Uterus (tissue), 4 donors: Measurements from ENCODE around the gene GLB1L2. TPM values are rescaled to one million over a fixed set of nuclear protein-coding genes. Genes with fewer than 3 reads are reported as not detected.

Experiments used
- DNase-seq, 2 donors: peaks; one replicate each; pipeline ENCODE4 v3.0.0-alpha.2; 2019 to 2020
- H3K27ac ChIP-seq, 2 donors: fragments of 200-600 bp; sonication (generic); 1 replicate in 1 of 2; 2 replicates in 1 of 2; pipeline ENCODE4 v1.5.1; 2016 to 2018
- H3K27me3 ChIP-seq, 2 donors: fragments of 200-600 bp; sonication (generic); one replicate each; pipeline ENCODE4 v1.5.1; 2018 to 2019; ENCODE audit warnings: control low read depth in 1 of 2
- H3K36me3 ChIP-seq, 2 donors: fragments of 200-600 bp; sonication (generic); one replicate each; pipeline ENCODE4 v1.5.1; 2019; ENCODE audit warnings: control low read depth in 1 of 2
- H3K4me1 ChIP-seq, 2 donors: fragments of 200-600 bp; sonication (generic); one replicate each; pipeline ENCODE4 v1.5.1; 2018 to 2019; ENCODE audit warnings: control low read depth in 1 of 2
- H3K4me3 ChIP-seq, 2 donors: fragments of 200-600 bp; sonication (generic); 1 replicate in 1 of 2; 2 replicates in 1 of 2; pipeline ENCODE4 v1.5.1; 2018 to 2019; ENCODE audit warnings: mild to moderate bottlenecking in 1 of 2
- H3K9me3 ChIP-seq, 2 donors: fragments of 200-600 bp; sonication (generic); one replicate each; pipeline ENCODE4 v1.5.1; 2019; ENCODE audit warnings: control low read depth in 1 of 2
- POLR2A ChIP-seq, 2 donors: fragments of 450-650 bp; IDR thresholded peaks; one replicate each; pipeline ENCODE4 v1.6.1; 2016; ENCODE audit warnings: antibody characterized with exemption in 2 of 2, mild to moderate bottlenecking in 1 of 2, moderate library complexity in 1 of 2
- intact Hi-C: fragments of 100-400 bp; cut with DNase I; formaldehyde crosslinking; loops from one replicate; pipeline ENCODE4 v1.15.1; 2023; ENCODE audit warnings: low total_unique reads
- total RNA-seq, 4 donors: library from RNA; depleted of rRNA in 3 of 4; stranded (reverse); fragments of >200 nt in 3 of 4; gene quantifications; one replicate each; pipeline versions ENCODE4 v1.1.0 to v1.2.4, GENCODE V29; 2014 to 2023
- TF ChIP-seq, protein P1 (sequence below), 4 experiments: fragments of 200-600 bp in 2 of 4; fragments of 450-650 bp in 2 of 4; sonication (generic) in 2 of 4; IDR thresholded peaks; one replicate each; pipeline ENCODE4 v1.5.1; 2016 to 2019; ENCODE audit warnings: antibody characterized with exemption in 4 of 4, mild to moderate bottlenecking in 2 of 4, moderate library complexity in 1 of 4
- donor health status: DM: yes; HTN: yes; CAD: no.

Gene GLB1L2
- total RNA-seq, 4 donors from 2014 or later: 5.0 to 28.2 (median 16.7) TPM

GRCh38 chr11:134333946-134334345 is 2.2 kb downstream of the GLB1L2 start:
- Histone ChIP-seq H3K4me3 (no peak overlapping the region), H3K36me3 (no peaks in the 10 kb centered on the region)

DNA sequence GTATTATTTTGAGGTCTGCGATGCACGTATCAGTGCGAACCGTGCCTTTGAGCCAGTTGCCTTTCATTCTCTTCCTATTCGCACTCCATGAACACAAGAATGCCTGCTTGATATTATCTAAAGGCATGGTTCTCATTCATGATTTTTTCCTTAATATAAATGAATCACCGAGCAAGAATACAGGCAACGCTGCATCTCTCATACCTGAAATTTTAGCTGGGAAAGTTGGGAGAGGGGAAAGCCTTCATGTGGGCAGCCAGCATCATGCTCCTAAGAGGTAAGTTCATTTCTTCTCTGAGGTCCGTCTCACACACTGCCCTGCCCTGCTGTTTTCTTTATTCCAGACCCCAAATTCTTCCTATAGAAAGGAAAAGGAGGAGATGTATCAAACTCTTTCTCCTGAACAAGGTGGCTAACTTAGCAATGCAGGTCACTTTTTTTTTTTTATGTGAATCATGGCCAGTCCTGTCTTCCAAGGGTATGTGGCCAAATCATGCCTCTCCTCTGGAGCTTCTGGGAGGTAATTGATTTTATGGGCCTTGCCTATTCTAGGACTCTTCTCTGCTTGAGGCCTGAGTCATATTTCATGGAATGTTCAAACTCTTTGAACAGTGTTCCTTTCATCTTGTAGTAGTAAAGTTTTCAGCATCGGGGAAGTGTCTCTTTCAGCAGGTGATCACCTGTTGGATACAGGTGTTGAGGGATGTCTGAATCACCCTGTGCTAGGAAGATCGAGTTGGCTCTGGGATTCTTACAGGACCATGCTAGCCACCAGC is 3.2 kb downstream of the GLB1L2 start:
- Histone ChIP-seq H3K9me3 (no peaks in the 10 kb centered on the region), H3K36me3 (no peaks in the 10 kb centered on the region), H3K4me1 (peaks cover 0 to 6% of the 10 kb centered on the region in 2 donors), H3K27me3 (no peaks in the 10 kb centered on the region), H3K27ac (no peak overlapping the region), H3K4me3 (no peak overlapping the region)
- intact Hi-C loops: no loop called here
- no peak for DNase-seq
- no peak for TF ChIP-seq POLR2A (IDR thresholded peaks at IDR 0.05)
- TF ChIP-seq, protein P1, sequence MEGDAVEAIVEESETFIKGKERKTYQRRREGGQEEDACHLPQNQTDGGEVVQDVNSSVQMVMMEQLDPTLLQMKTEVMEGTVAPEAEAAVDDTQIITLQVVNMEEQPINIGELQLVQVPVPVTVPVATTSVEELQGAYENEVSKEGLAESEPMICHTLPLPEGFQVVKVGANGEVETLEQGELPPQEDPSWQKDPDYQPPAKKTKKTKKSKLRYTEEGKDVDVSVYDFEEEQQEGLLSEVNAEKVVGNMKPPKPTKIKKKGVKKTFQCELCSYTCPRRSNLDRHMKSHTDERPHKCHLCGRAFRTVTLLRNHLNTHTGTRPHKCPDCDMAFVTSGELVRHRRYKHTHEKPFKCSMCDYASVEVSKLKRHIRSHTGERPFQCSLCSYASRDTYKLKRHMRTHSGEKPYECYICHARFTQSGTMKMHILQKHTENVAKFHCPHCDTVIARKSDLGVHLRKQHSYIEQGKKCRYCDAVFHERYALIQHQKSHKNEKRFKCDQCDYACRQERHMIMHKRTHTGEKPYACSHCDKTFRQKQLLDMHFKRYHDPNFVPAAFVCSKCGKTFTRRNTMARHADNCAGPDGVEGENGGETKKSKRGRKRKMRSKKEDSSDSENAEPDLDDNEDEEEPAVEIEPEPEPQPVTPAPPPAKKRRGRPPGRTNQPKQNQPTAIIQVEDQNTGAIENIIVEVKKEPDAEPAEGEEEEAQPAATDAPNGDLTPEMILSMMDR (IDR thresholded peaks at IDR 0.05): no peak

More at GRCh38 chr11:134333946-134334345, 2.2 kb downstream of the GLB1L2 start:
- no peaks in the 10 kb centered on the region for H3K9me3 ChIP-seq
- TF ChIP-seq POLR2A (IDR thresholded peaks at IDR 0.05): no peak
- TF ChIP-seq, protein P1 (IDR thresholded peaks at IDR 0.05): no peak
- intact Hi-C loops: no loop called here
- no peak overlapping the region for H3K27ac ChIP-seq
- no peak for DNase-seq
- peaks cover 0 to 6% of the 10 kb centered on the region in 2 donors for H3K4me1 ChIP-seq
- no peaks in the 10 kb centered on the region for H3K27me3 ChIP-seq

- peaks cover 0 to 4% of the 10 kb centered on the region in 2 donors for H3K4me1 ChIP-seq
- H3K4me3 ChIP-seq: no peak overlapping the region
- no peak overlapping the region for H3K27ac ChIP-seq
- intact Hi-C loops: no loop called here
- H3K36me3 ChIP-seq: no peaks in the 10 kb centered on the region
- no peak for DNase-seq
- no peaks in the 10 kb centered on the region for H3K27me3 ChIP-seq
- no peaks in the 10 kb centered on the region for H3K9me3 ChIP-seq
- TF ChIP-seq, protein P1 (IDR thresholded peaks at IDR 0.05): no peak
- TF ChIP-seq POLR2A (IDR thresholded peaks at IDR 0.05): no peak
Observed at GRCh38 chr11:134337051-134337450, 5.3 kb downstream of the GLB1L2 start.

- intact Hi-C loops: no loop called here
- DNase-seq: no peak
- Histone ChIP-seq H3K27ac (no peak overlapping the region), H3K9me3 (no peaks in the 10 kb centered on the region), H3K4me1 (no peaks in the 10 kb centered on the region), H3K27me3 (no peaks in the 10 kb centered on the region), H3K4me3 (no peak overlapping the region), H3K36me3 (no peaks in the 10 kb centered on the region)
- TF ChIP-seq, protein P1 (IDR thresholded peaks at IDR 0.05): no peak
- TF ChIP-seq POLR2A (IDR thresholded peaks at IDR 0.05): no peak
Observed at GRCh38 chr11:134338068-134338467, 6.3 kb downstream of the GLB1L2 start.

GRCh38 chr11:134338654-134339053 is 6.9 kb downstream of the GLB1L2 start:
- no peaks in the 10 kb centered on the region for H3K36me3 ChIP-seq
- no peak for TF ChIP-seq POLR2A (IDR thresholded peaks at IDR 0.05)
- TF ChIP-seq, protein P1 (IDR thresholded peaks at IDR 0.05): no peak
- no peaks in the 10 kb centered on the region for H3K9me3 ChIP-seq
- H3K27me3 ChIP-seq: no peaks in the 10 kb centered on the region
- H3K4me3 ChIP-seq: no peak overlapping the region
- no peak for DNase-seq
- no peaks in the 10 kb centered on the region for H3K4me1 ChIP-seq
- intact Hi-C loops: no loop called here
- H3K27ac ChIP-seq: no peak overlapping the region
